Measurements from ENCODE around the gene GLRX3. TPM values are rescaled to one million over a fixed set of nuclear protein-coding genes. Genes with fewer than 3 reads are reported as not detected.
A peak's percentile ranks its signal among the peaks of the same experiment; 100 is the strongest.
"Not testable (repeated sequence)": the region's sequence is repeated elsewhere in the genome, so short reads cannot be mapped to it uniquely, and the experiment has no call there.

GLRX3 gene
- total RNA-seq, 2 experiments from 2014 or later, result 73.8 to 83.7 TPM

GRCh38 chr10:130116942-130117341 lies 19.2 kb upstream of the GLRX3 start:
- H3K4me3 Mint-ChIP-seq; DNase-seq; H3K36me3 Mint-ChIP-seq (ENCODE audit: low read depth); H3K27ac Mint-ChIP-seq; H3K27me3 Mint-ChIP-seq: not testable (repeated sequence)
- Mint-ChIP-seq H3K9me3 (peaks cover 10% of the 10 kb centered on the region), H3K4me1 (peaks cover 11% of the 10 kb centered on the region)
- ChIA-PET POLR2A (interaction anchor here (1.8 kb wide), 1 partner anchor 10 kb away, joined by 4 read pairs; no protein-coding TSS in a partner anchor), CTCF (interaction anchor here (1.3 kb wide), 1 partner anchor 11 kb away, joined by 3 read pairs; no protein-coding TSS in a partner anchor)

- H3K4me1 Mint-ChIP-seq; H3K36me3 Mint-ChIP-seq (ENCODE audit: low read depth); DNase-seq; CTCF ChIA-PET; H3K27me3 Mint-ChIP-seq; H3K4me3 Mint-ChIP-seq; H3K27ac Mint-ChIP-seq: not testable (repeated sequence)
- peaks cover 10% of the 10 kb centered on the region for H3K9me3 Mint-ChIP-seq
- POLR2A ChIA-PET, result interaction anchor here (1.8 kb wide), 1 partner anchor 9 kb away, joined by 4 read pairs; no protein-coding TSS in a partner anchor
Measured at GRCh38 chr10:130117535-130117934, 18.7 kb upstream of the GLRX3 start.

- ChIA-PET POLR2A (no interaction called here), CTCF (interaction anchor here (1.0 kb wide), 1 partner anchor 12 kb away, joined by 3 read pairs; no protein-coding TSS in a partner anchor)
- Mint-ChIP-seq H3K4me3 (no peak overlapping the region), H3K36me3 (ENCODE audit: low read depth) (no peaks in the 10 kb centered on the region), H3K9me3 (peaks cover 7% of the 10 kb centered on the region), H3K27me3 (peaks cover 7% of the 10 kb centered on the region), H3K27ac (no peak overlapping the region), H3K4me1 (no peaks in the 10 kb centered on the region)
- no peak for DNase-seq
Measured at GRCh38 chr10:130121486-130122079, 14.6 kb upstream of the GLRX3 start.

- no peaks in the 10 kb centered on the region for H3K9me3 Mint-ChIP-seq
- H3K4me1 Mint-ChIP-seq, result peaks cover 6% of the 10 kb centered on the region
- peaks cover 35% of the 10 kb centered on the region for H3K27me3 Mint-ChIP-seq
- no peak overlapping the region for H3K4me3 Mint-ChIP-seq
- DNase-seq, result peak; percentile 55
- POLR2A ChIA-PET, result interaction anchor here (0.9 to 3.2 kb wide), 6 partner anchors 9 to 20 kb away, joined by 3 to 39 read pairs (median 4); partner anchors contain the start of genes C10orf143 and GLRX3
- CTCF ChIA-PET, result interaction anchor here (0.6 to 4.4 kb wide), 14 partner anchors 9 to 274 kb away, joined by 3 to 32 read pairs (median 3); partner anchors contain the start of genes C10orf143 and GLRX3
- no peaks in the 10 kb centered on the region for H3K36me3 Mint-ChIP-seq (ENCODE audit: low read depth)
- no peak overlapping the region for H3K27ac Mint-ChIP-seq
Measured at GRCh38 chr10:130127364-130128061, 8.7 kb upstream of the GLRX3 start.

GRCh38 chr10:130128062-130128781 lies 8.0 kb upstream of the GLRX3 start:
- no peak overlapping the region for H3K4me3 Mint-ChIP-seq
- H3K4me1 Mint-ChIP-seq, result peaks cover 6% of the 10 kb centered on the region
- no peak for DNase-seq
- no peaks in the 10 kb centered on the region for H3K36me3 Mint-ChIP-seq (ENCODE audit: low read depth)
- H3K9me3 Mint-ChIP-seq, result no peaks in the 10 kb centered on the region
- POLR2A ChIA-PET, result interaction anchor here (0.9 to 3.2 kb wide), 4 partner anchors 8 to 21 kb away, joined by 3 to 39 read pairs (median 4); partner anchors contain the start of genes C10orf143 and GLRX3
- H3K27ac Mint-ChIP-seq, result no peak overlapping the region
- CTCF ChIA-PET, result interaction anchor here (0.6 to 4.4 kb wide), 12 partner anchors 8 to 275 kb away, joined by 3 to 32 read pairs (median 3); partner anchors contain the start of genes C10orf143 and GLRX3
- peaks cover 35% of the 10 kb centered on the region for H3K27me3 Mint-ChIP-seq

- Mint-ChIP-seq H3K27ac (no peak overlapping the region), H3K4me3 (no peak overlapping the region), H3K36me3 (ENCODE audit: low read depth) (no peaks in the 10 kb centered on the region), H3K9me3 (no peaks in the 10 kb centered on the region), H3K4me1 (peaks cover 6% of the 10 kb centered on the region), H3K27me3 (peaks cover 35% of the 10 kb centered on the region)
- POLR2A ChIA-PET, result interaction anchor here (3.2 kb wide), 1 partner anchor 18 kb away, joined by 39 read pairs; the partner anchor contains the start of gene C10orf143
- no peak for DNase-seq
- CTCF ChIA-PET, result interaction anchor here (1.2 to 4.4 kb wide), 2 partner anchors 13 to 18 kb away, joined by 3 to 32 read pairs; partner anchors contain the start of gene C10orf143
Measured at GRCh38 chr10:130128922-130129321, 7.3 kb upstream of the GLRX3 start.

- no peak for DNase-seq
- peak overlapping the region; percentile 47 for H3K27ac Mint-ChIP-seq
- H3K4me1 Mint-ChIP-seq, result peaks cover 42% of the 10 kb centered on the region
- no peaks in the 10 kb centered on the region for H3K9me3 Mint-ChIP-seq
- H3K27me3 Mint-ChIP-seq, result peaks cover 8% of the 10 kb centered on the region
- POLR2A ChIA-PET, result interaction anchor here (0.7 to 6.6 kb wide), 7 partner anchors 8 to 34 kb away, joined by 3 to 198 read pairs (median 5); partner anchors contain the start of gene C10orf143
- H3K4me3 Mint-ChIP-seq, result peak overlapping the region; percentile 91
- CTCF ChIA-PET, result interaction anchor here (0.7 to 1.9 kb wide), 6 partner anchors 8 to 1100 kb away, joined by 3 to 27 read pairs (median 4); partner anchors contain the start of gene C10orf143
- H3K36me3 Mint-ChIP-seq (ENCODE audit: low read depth), result peaks cover 15% of the 10 kb centered on the region
Measured at GRCh38 chr10:130135676-130136225, 440 bp upstream of the GLRX3 start.

- peak overlapping the region; percentile 79 for H3K4me3 Mint-ChIP-seq
- DNase-seq, result no peak
- ChIA-PET CTCF (interaction anchor here (1.5 to 1.9 kb wide), 3 partner anchors 9 to 30 kb away, joined by 4 to 27 read pairs (median 6); partner anchors contain the start of gene C10orf143), POLR2A (interaction anchor here (0.6 to 6.6 kb wide), 5 partner anchors 10 to 164 kb away, joined by 3 to 198 read pairs (median 4); partner anchors contain the start of gene C10orf143)
- peak overlapping the region; percentile 79 for H3K27ac Mint-ChIP-seq
- no peaks in the 10 kb centered on the region for H3K9me3 Mint-ChIP-seq
- peaks cover 21% of the 10 kb centered on the region for H3K36me3 Mint-ChIP-seq (ENCODE audit: low read depth)
- peaks cover 2% of the 10 kb centered on the region for H3K27me3 Mint-ChIP-seq
- H3K4me1 Mint-ChIP-seq, result peaks cover 55% of the 10 kb centered on the region
Measured at GRCh38 chr10:130137090-130137448, 878 bp downstream of the GLRX3 start.

GRCh38 chr10:130137659-130138478 lies 1.7 kb downstream of the GLRX3 start:
- DNase-seq, result no peak
- Mint-ChIP-seq H3K9me3 (no peaks in the 10 kb centered on the region), H3K4me3 (peak overlapping the region; percentile 79), H3K4me1 (peaks cover 63% of the 10 kb centered on the region), H3K27ac (peak overlapping the region; percentile 79), H3K36me3 (ENCODE audit: low read depth) (peaks cover 29% of the 10 kb centered on the region), H3K27me3 (peaks cover 2% of the 10 kb centered on the region)
- CTCF ChIA-PET, result interaction anchor here (0.7 to 2.9 kb wide), 5 partner anchors 24 to 31 kb away, joined by 3 to 21 read pairs (median 3); partner anchors contain the start of gene C10orf143
- POLR2A ChIA-PET, result interaction anchor here (0.8 to 6.6 kb wide), 5 partner anchors 9 to 31 kb away, joined by 3 to 198 read pairs (median 4); partner anchors contain the start of gene C10orf143

GRCh38 chr10:130138479-130138866 lies 2.3 kb downstream of the GLRX3 start:
- peak; percentile 28 for DNase-seq
- H3K27ac Mint-ChIP-seq, result peak overlapping the region; percentile 27
- POLR2A ChIA-PET, result interaction anchor here (0.8 to 6.6 kb wide), 4 partner anchors 11 to 31 kb away, joined by 3 to 198 read pairs (median 6); partner anchors contain the start of gene C10orf143
- H3K36me3 Mint-ChIP-seq (ENCODE audit: low read depth), result peaks cover 32% of the 10 kb centered on the region
- CTCF ChIA-PET, result interaction anchor here (0.7 to 2.9 kb wide), 4 partner anchors 23 to 32 kb away, joined by 3 to 21 read pairs (median 3); partner anchors contain the start of gene C10orf143
- H3K9me3 Mint-ChIP-seq, result no peaks in the 10 kb centered on the region
- H3K4me3 Mint-ChIP-seq, result peak overlapping the region; percentile 37
- H3K27me3 Mint-ChIP-seq, result peaks cover 2% of the 10 kb centered on the region
- H3K4me1 Mint-ChIP-seq, result peaks cover 67% of the 10 kb centered on the region

- peaks cover 64% of the 10 kb centered on the region for H3K4me1 Mint-ChIP-seq
- CTCF ChIA-PET, result interaction anchor here (2.9 kb wide), 1 partner anchor 31 kb away, joined by 21 read pairs; the partner anchor contains the start of gene C10orf143
- no peaks in the 10 kb centered on the region for H3K9me3 Mint-ChIP-seq
- H3K27ac Mint-ChIP-seq, result no peak overlapping the region
- peaks cover 35% of the 10 kb centered on the region for H3K36me3 Mint-ChIP-seq (ENCODE audit: low read depth)
- H3K4me3 Mint-ChIP-seq, result no peak overlapping the region
- POLR2A ChIA-PET, result interaction anchor here (6.6 kb wide), 1 partner anchor 30 kb away, joined by 198 read pairs; the partner anchor contains the start of gene C10orf143
- H3K27me3 Mint-ChIP-seq, result no peaks in the 10 kb centered on the region
- DNase-seq, result no peak
Measured at GRCh38 chr10:130140425-130140824, 4.2 kb downstream of the GLRX3 start.

Data from activated CD4-positive, alpha-beta memory T cell treated with anti-CD3 and anti-CD28 coated beads, Interleukin-2, amount 10 ng/mL, durations not matched to agents 7 days and 5 days (primary cell).